Neural progenitor cell (in vitro differentiated cells): ENCODE data around the gene ARPC5.

Experiments
- EZH2phosphoT487 ChIP-seq: fragments of 200-600 bp; sonication (generic); IDR thresholded peaks from 2 replicates; pipeline ENCODE4 v1.6.1; 2017; ENCODE audit warnings: antibody characterized with exemption
- TF ChIP-seq, protein P1 (sequence below): fragments of 200-600 bp; sonication (generic); IDR thresholded peaks from 2 replicates; pipeline ENCODE4 v1.5.1; 2017; ENCODE audit warnings: antibody characterized with exemption, mild to moderate bottlenecking

DNA sequence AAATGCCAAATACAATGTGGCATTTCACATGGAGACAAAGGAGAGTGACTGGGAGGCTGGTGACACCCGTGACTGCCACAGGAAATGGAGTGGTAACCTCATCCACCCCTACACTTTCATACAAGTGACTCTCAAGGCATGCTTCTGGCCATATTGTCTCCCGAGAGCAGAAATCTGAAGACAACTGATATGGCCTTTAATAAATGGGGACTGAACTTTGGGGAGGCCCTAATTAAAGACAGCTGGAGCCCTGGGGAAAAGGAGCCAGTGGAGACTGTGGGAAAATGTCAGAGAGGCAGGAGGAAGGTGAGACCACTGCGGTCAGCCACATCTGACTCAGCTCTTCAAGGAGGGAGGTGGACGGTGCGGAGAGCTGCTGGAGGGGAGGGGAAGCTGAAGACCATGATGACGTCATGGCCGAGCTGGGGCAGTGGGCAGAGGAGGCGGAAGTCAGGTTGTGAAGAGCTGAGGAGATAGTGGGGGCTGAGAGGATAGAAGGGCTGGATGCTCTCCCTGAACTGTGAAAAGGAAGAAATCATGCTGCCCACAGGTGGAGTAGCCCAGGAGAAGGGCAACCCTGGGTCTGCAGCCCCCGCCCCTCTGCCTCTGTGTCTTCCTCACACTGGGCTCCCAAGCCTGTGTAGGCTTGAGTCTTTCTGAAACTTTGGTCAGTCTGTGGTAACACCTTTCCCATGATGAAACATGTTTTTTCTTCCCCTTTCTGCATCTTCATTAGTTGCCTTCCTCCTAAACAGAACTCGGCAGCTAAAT lies 31.4 kb downstream of the ARPC5 start:
- TF ChIP-seq, protein P1, sequence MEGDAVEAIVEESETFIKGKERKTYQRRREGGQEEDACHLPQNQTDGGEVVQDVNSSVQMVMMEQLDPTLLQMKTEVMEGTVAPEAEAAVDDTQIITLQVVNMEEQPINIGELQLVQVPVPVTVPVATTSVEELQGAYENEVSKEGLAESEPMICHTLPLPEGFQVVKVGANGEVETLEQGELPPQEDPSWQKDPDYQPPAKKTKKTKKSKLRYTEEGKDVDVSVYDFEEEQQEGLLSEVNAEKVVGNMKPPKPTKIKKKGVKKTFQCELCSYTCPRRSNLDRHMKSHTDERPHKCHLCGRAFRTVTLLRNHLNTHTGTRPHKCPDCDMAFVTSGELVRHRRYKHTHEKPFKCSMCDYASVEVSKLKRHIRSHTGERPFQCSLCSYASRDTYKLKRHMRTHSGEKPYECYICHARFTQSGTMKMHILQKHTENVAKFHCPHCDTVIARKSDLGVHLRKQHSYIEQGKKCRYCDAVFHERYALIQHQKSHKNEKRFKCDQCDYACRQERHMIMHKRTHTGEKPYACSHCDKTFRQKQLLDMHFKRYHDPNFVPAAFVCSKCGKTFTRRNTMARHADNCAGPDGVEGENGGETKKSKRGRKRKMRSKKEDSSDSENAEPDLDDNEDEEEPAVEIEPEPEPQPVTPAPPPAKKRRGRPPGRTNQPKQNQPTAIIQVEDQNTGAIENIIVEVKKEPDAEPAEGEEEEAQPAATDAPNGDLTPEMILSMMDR = no peak
- no peak for TF ChIP-seq EZH2phosphoT487
